GM12878 (cell line): ENCODE results near the gene AKT3. TPM values are rescaled to one million over a fixed set of nuclear protein-coding genes. Genes with fewer than 3 reads are reported as not detected.

Experiments used
- ATAC-seq: fragments of 200-7000 bp; cut with Tn5 transposase; 3 replicates; pipeline ENCODE4 v1.9.1; 2020; ENCODE audit warnings: mild to moderate bottlenecking, moderate library complexity
- BruUV-seq: library from RNA; stranded (reverse); fragments of 400-500 nt; replicated peaks from 2 replicates; lab custom pipeline; 2021; lab: Mats Ljungman, UMichigan
- CTCF ChIA-PET: fragments of 300-600 bp; sonication (Branson Sonifier 250); formaldehyde crosslinking; extraction: SDS; loops from one replicate; lab custom pipeline; 2021; ENCODE audit warnings: inconsistent platforms; lab: Yijun Ruan, JAX
- POLR2A ChIA-PET: fragments of 350-600 bp; formaldehyde crosslinking; extraction: SDS; loops from one replicate; lab custom pipeline; 2021; ENCODE audit warnings: inconsistent platforms; lab: Charles Lee
- RAD21 ChIA-PET: fragments of 300-600 bp; sonication (Branson Sonifier 250); formaldehyde crosslinking; loops from one replicate; lab custom pipeline; 2023; ENCODE audit warnings: antibody characterized with exemption; ENCODE audit not compliant: unreplicated experiment; lab: Charles Lee
- SMC1A ChIA-PET: fragments of 300-600 bp; sonication (Branson Sonifier 250); formaldehyde crosslinking; loops from one replicate; lab custom pipeline; 2023; ENCODE audit not compliant: unreplicated experiment, uncharacterized antibody; lab: Charles Lee
- DNase-seq: peaks from one replicate; pipeline ENCODE4 v3.0.0-alpha.2; 2011; ENCODE audit warnings: low read depth, low spot score
- FAIRE-seq: peaks from 3 replicates; lab custom pipeline; 2011; peaks lifted over from hg19 to GRCh38; lab: Jason Lieb, UNC
- H2AFZ ChIP-seq: 2 replicates; pipeline ENCODE4 v1.6.0; 2011; ENCODE audit warnings: low read depth, low read length, control low read depth; ENCODE audit not compliant: control insufficient read depth
- H3K27ac ChIP-seq: 2 replicates; pipeline ENCODE4 v1.5.1; 2011; ENCODE audit warnings: control low read depth; ENCODE audit not compliant: control insufficient read depth, insufficient read depth
- H3K27me3 ChIP-seq, 2 experiments: replicated peaks in 1 of 2; 2 replicates each; pipeline versions ENCODE4 v1.6.0 to v1.6.1; 2011; ENCODE audit warnings: low read length in 1 of 2; ENCODE audit not compliant: control insufficient read depth in 2 of 2, insufficient read depth in 2 of 2
- H3K36me3 ChIP-seq, 2 experiments: 2 replicates each; pipeline ENCODE4 v1.5.1; 2011; ENCODE audit warnings: low read length in 1 of 2; ENCODE audit not compliant: control insufficient read depth in 2 of 2, insufficient read depth in 2 of 2
- H3K4me1 ChIP-seq: 2 replicates; pipeline ENCODE4 v1.6.1; 2011; ENCODE audit warnings: mild to moderate bottlenecking, low read length, moderate library complexity, mixed read lengths; ENCODE audit not compliant: control insufficient read depth, insufficient read depth
- H3K4me2 ChIP-seq: 2 replicates; pipeline ENCODE4 v1.6.0; 2011; ENCODE audit warnings: control low read depth; ENCODE audit not compliant: control insufficient read depth, insufficient read depth
- H3K4me3 ChIP-seq: fragments of 200-600 bp; sonication (generic); 2 replicates; pipeline ENCODE4 v1.5.1; 2016
- H3K79me2 ChIP-seq: 2 replicates; pipeline ENCODE4 v1.6.0; 2011; ENCODE audit warnings: low read length; ENCODE audit not compliant: control insufficient read depth, insufficient read depth
- H3K9ac ChIP-seq: 2 replicates; pipeline ENCODE4 v1.8.0; 2011; ENCODE audit warnings: low read length, control low read depth, mixed read lengths; ENCODE audit not compliant: control insufficient read depth, insufficient read depth
- H3K9me3 ChIP-seq: replicated peaks from 3 replicates; pipeline ENCODE4 v1.5.1; 2011; ENCODE audit warnings: mild to moderate bottlenecking, low read length; ENCODE audit not compliant: control insufficient read depth, insufficient read depth
- H4K20me1 ChIP-seq: 2 replicates; pipeline ENCODE4 v1.6.0; 2011; ENCODE audit not compliant: control insufficient read depth, insufficient read depth
- ETV6 ChIP-seq, 2 experiments: fragments of 450-650 bp in 1 of 2; IDR thresholded peaks in 1 of 2; conservative IDR thresholded peaks in 1 of 2; 2 replicates each; pipeline ENCODE4 v1.6.1; 2014; ENCODE audit warnings: antibody characterized with exemption in 1 of 2, borderline replicate concordance in 1 of 2, low read depth in 1 of 2, mild to moderate bottlenecking in 1 of 2, moderate library complexity in 1 of 2
- NBN ChIP-seq: fragments of 450-650 bp; IDR thresholded peaks from 2 replicates; pipeline ENCODE4 v1.6.1; 2016
- NFXL1 ChIP-seq: fragments of 450-650 bp; IDR thresholded peaks from 2 replicates; pipeline ENCODE4 v1.6.1; 2017; ENCODE audit warnings: antibody characterized with exemption, mild to moderate bottlenecking, borderline replicate concordance
- NR2C2 ChIP-seq: IDR thresholded peaks from 2 replicates; pipeline ENCODE4 v1.6.1; 2011; ENCODE audit warnings: borderline replicate concordance, low read depth; ENCODE audit not compliant: control insufficient read depth, insufficient read length
- POU2F2 ChIP-seq: IDR thresholded peaks from 3 replicates; pipeline ENCODE4 v1.6.1; 2011; ENCODE audit warnings: low read depth, mild to moderate bottlenecking, low read length, borderline replicate concordance
- SUZ12 ChIP-seq: fragments of 200-600 bp; sonication (generic); IDR thresholded peaks from one replicate; pipeline ENCODE4 v1.6.1; 2018; ENCODE audit warnings: antibody characterized with exemption, mild to moderate bottlenecking; ENCODE audit not compliant: unreplicated experiment
- TCF7 ChIP-seq: IDR thresholded peaks from 2 replicates; pipeline ENCODE4 v1.6.1; 2014; ENCODE audit warnings: antibody characterized with exemption, borderline replicate concordance
- ZBTB4 ChIP-seq: fragments of 450-650 bp; formaldehyde crosslinking; IDR thresholded peaks from 2 replicates; pipeline ENCODE4 v1.4.0; 2022; ENCODE audit warnings: mild to moderate bottlenecking, moderate library complexity
- ZNF207 ChIP-seq: fragments of 450-650 bp; IDR thresholded peaks from 2 replicates; pipeline ENCODE4 v1.6.1; 2014; ENCODE audit warnings: antibody characterized with exemption, mild to moderate bottlenecking, borderline replicate concordance
- WGBS: methylation state at CpG from one replicate; pipeline ENCODE4 v1.1.6; 2016; ENCODE audit warnings: low lambda C conversion rate; ENCODE audit not compliant: insufficient replicate concordance, insufficient coverage; ENCODE audit errors: missing lambda C conversion rate; 5-methylcytosine and 5-hydroxymethylcytosine counted together
- in situ Hi-C: fragments of 300-500 bp; cut with MboI; formaldehyde crosslinking; loops from 9 replicates; pipeline ENCODE4 v1.14.3; 2018; ENCODE audit warnings: mixed read lengths
- intact Hi-C: fragments of 100-400 bp; cut with micrococcal nuclease; formaldehyde crosslinking; loops from one replicate; pipeline ENCODE4 v1.14.2; 2022; ENCODE audit not compliant: unreplicated experiment
- polyA plus RNA-seq, 11 experiments: library from polyadenylated mRNA; depleted of rRNA in 4 of 11; unstranded in 6 of 11; stranded (reverse) in 5 of 11; fragments of >200 nt; fragmentation: Nextera tagmentation in 4 of 11; fragmentation: Illumina TruSeq in 1 of 11; extraction: Ambion mirVana in 4 of 11; extraction: Trizol in 1 of 11; gene quantifications; 1 replicate in 1 of 11; 2 replicates in 10 of 11; pipeline versions ENCODE4 v1.2.1 to v1.2.3, GENCODE V29; 2011 to 2016; ENCODE audit warnings: inconsistent platforms in 2 of 11, missing spikeins in 2 of 11, low read depth in 1 of 11
- total RNA-seq, 4 experiments: library from RNA; depleted of rRNA in 3 of 4; stranded (reverse); fragments of >200 nt in 3 of 4; fragmentation: Illumina TruSeq in 1 of 4; extraction: Trizol in 1 of 4; gene quantifications; 2 replicates each; pipeline versions ENCODE4 v1.2.1 to v1.2.3, GENCODE V29; 2013 to 2021
- TF ChIP-seq, protein P1 (sequence below): IDR thresholded peaks from 2 replicates; pipeline ENCODE4 v1.6.1; 2012; ENCODE audit warnings: low read depth, low read length, improper control_type of control experiment
- TF ChIP-seq, protein P2 (sequence below): fragments of 450-650 bp; IDR thresholded peaks from 2 replicates; pipeline ENCODE4 v1.6.1; 2017; ENCODE audit warnings: borderline replicate concordance
- TF ChIP-seq, protein P3 (sequence below): IDR thresholded peaks from 2 replicates; pipeline ENCODE4 v1.6.1; 2012; ENCODE audit warnings: improper control_type of control experiment, low read depth, low read length; ENCODE audit not compliant: insufficient replicate concordance

AKT3 gene
- total and polyA plus RNA-seq, 10 of the 15 experiments (the other 5 are each of a cell fraction or from before 2014, with no cell fraction given) = 0.03 to 0.56 (median 0.19) TPM

DNA sequence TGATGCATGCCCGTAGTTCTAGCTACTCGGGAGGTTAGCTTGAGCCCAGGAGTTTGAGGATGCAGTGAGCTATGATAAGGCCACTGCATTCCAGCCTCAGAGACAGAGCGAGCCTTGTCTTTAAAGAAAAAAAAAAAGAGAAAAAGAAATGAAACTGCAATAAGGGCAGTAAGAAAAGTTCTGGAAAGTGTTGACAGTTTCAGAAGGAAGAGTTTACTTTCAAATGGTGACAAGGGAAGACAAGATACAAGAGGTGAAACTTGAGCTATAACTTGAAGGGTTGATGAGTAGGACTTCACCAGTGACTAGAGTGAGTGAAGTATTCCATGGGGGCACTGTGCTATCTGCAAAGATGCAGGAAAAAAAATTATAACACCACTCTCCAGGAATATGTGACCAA is 125.0 kb downstream of the AKT3 start:
- intact Hi-C loops (loop anchor here (5.0 to 10.0 kb wide), 3 partner anchors 138 to 730 kb away; partner anchors contain the start of gene ADSS2), in situ Hi-C loops (no loop called here)
- Histone ChIP-seq H4K20me1 (no peaks in the 10 kb centered on the region), H3K4me3 (no peak overlapping the region), H3K27ac (no peak overlapping the region), H3K9me3 (peaks cover 1% of the 10 kb centered on the region; the same call in 2 of the 3 replicates), H3K4me1 (peaks cover 41% of the 10 kb centered on the region), H3K79me2 (no peaks in the 10 kb centered on the region), H3K27me3 (no peaks in the 10 kb centered on the region), H2AFZ (no peak overlapping the region), H3K9ac (no peak overlapping the region), H3K36me3 (no peaks in the 10 kb centered on the region), H3K4me2 (no peak overlapping the region)
- ATAC-seq (no peak), FAIRE-seq (no peak), DNase-seq (no peak)
- WGBS = 94% methylated on average over 3 of the region's 3 CpGs
- ChIA-PET CTCF (interaction anchor here (0.6 to 2.1 kb wide), 7 partner anchors 9 to 745 kb away, joined by 3 to 6 read pairs (median 4); no protein-coding TSS in a partner anchor), SMC1A (interaction anchor here (0.6 to 3.8 kb wide), 7 partner anchors 10 to 726 kb away, joined by 3 to 25 read pairs (median 4); no protein-coding TSS in a partner anchor), POLR2A (interaction anchor here (0.7 to 1.4 kb wide), 2 partner anchors 15 to 121 kb away, joined by 3 to 5 read pairs; no protein-coding TSS in a partner anchor), RAD21 (interaction anchor here (1.1 to 1.2 kb wide), 3 partner anchors 17 to 23 kb away, joined by 3 to 5 read pairs (median 4); no protein-coding TSS in a partner anchor)
- no TSS peak for BruUV-seq
- TF ChIP-seq, protein P1, sequence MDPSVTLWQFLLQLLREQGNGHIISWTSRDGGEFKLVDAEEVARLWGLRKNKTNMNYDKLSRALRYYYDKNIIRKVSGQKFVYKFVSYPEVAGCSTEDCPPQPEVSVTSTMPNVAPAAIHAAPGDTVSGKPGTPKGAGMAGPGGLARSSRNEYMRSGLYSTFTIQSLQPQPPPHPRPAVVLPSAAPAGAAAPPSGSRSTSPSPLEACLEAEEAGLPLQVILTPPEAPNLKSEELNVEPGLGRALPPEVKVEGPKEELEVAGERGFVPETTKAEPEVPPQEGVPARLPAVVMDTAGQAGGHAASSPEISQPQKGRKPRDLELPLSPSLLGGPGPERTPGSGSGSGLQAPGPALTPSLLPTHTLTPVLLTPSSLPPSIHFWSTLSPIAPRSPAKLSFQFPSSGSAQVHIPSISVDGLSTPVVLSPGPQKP = no peak
- no peak for TF ChIP-seq ZNF207
- no peak for TF ChIP-seq NBN
- TF ChIP-seq POU2F2 = no peak
- no peak for TF ChIP-seq NR2C2
- TF ChIP-seq ETV6 (conservative IDR thresholded peaks at IDR 0.05 in 1 of 2, IDR thresholded peaks at IDR 0.05 in 1 of 2; ENCODE audit: borderline replicate concordance in 1 of 2, low read depth in 1 of 2) = no peak
- TF ChIP-seq, protein P2, sequence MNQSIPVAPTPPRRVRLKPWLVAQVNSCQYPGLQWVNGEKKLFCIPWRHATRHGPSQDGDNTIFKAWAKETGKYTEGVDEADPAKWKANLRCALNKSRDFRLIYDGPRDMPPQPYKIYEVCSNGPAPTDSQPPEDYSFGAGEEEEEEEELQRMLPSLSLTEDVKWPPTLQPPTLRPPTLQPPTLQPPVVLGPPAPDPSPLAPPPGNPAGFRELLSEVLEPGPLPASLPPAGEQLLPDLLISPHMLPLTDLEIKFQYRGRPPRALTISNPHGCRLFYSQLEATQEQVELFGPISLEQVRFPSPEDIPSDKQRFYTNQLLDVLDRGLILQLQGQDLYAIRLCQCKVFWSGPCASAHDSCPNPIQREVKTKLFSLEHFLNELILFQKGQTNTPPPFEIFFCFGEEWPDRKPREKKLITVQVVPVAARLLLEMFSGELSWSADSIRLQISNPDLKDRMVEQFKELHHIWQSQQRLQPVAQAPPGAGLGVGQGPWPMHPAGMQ = no peak
- TF ChIP-seq, protein P3, sequence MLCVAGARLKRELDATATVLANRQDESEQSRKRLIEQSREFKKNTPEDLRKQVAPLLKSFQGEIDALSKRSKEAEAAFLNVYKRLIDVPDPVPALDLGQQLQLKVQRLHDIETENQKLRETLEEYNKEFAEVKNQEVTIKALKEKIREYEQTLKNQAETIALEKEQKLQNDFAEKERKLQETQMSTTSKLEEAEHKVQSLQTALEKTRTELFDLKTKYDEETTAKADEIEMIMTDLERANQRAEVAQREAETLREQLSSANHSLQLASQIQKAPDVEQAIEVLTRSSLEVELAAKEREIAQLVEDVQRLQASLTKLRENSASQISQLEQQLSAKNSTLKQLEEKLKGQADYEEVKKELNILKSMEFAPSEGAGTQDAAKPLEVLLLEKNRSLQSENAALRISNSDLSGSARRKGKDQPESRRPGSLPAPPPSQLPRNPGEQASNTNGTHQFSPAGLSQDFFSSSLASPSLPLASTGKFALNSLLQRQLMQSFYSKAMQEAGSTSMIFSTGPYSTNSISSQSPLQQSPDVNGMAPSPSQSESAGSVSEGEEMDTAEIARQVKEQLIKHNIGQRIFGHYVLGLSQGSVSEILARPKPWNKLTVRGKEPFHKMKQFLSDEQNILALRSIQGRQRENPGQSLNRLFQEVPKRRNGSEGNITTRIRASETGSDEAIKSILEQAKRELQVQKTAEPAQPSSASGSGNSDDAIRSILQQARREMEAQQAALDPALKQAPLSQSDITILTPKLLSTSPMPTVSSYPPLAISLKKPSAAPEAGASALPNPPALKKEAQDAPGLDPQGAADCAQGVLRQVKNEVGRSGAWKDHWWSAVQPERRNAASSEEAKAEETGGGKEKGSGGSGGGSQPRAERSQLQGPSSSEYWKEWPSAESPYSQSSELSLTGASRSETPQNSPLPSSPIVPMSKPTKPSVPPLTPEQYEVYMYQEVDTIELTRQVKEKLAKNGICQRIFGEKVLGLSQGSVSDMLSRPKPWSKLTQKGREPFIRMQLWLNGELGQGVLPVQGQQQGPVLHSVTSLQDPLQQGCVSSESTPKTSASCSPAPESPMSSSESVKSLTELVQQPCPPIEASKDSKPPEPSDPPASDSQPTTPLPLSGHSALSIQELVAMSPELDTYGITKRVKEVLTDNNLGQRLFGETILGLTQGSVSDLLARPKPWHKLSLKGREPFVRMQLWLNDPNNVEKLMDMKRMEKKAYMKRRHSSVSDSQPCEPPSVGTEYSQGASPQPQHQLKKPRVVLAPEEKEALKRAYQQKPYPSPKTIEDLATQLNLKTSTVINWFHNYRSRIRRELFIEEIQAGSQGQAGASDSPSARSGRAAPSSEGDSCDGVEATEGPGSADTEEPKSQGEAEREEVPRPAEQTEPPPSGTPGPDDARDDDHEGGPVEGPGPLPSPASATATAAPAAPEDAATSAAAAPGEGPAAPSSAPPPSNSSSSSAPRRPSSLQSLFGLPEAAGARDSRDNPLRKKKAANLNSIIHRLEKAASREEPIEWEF = no peak
- no peak for TF ChIP-seq NFXL1
- TF ChIP-seq ZBTB4 (CRISPR knock-in tag) = no peak
- no peak for TF ChIP-seq SUZ12
- no peak for TF ChIP-seq TCF7
